B cell (primary cell): ENCODE measurements around the gene NPBWR2.

Experiments used
- EZH2 ChIP-seq: IDR thresholded peaks from 2 replicates; pipeline ENCODE4 v1.6.1; 2012; ENCODE audit warnings: borderline replicate concordance, low read depth, mild to moderate bottlenecking, moderate library complexity, low read length; ENCODE audit not compliant: insufficient read depth, poor library complexity, severe bottlenecking
- TF ChIP-seq, protein P1 (sequence below): fragments of 200-600 bp; IDR thresholded peaks from one replicate; pipeline ENCODE4 v1.8.0; 2022; ENCODE audit warnings: antibody characterized with exemption, mild to moderate bottlenecking

- TF ChIP-seq, protein P1, sequence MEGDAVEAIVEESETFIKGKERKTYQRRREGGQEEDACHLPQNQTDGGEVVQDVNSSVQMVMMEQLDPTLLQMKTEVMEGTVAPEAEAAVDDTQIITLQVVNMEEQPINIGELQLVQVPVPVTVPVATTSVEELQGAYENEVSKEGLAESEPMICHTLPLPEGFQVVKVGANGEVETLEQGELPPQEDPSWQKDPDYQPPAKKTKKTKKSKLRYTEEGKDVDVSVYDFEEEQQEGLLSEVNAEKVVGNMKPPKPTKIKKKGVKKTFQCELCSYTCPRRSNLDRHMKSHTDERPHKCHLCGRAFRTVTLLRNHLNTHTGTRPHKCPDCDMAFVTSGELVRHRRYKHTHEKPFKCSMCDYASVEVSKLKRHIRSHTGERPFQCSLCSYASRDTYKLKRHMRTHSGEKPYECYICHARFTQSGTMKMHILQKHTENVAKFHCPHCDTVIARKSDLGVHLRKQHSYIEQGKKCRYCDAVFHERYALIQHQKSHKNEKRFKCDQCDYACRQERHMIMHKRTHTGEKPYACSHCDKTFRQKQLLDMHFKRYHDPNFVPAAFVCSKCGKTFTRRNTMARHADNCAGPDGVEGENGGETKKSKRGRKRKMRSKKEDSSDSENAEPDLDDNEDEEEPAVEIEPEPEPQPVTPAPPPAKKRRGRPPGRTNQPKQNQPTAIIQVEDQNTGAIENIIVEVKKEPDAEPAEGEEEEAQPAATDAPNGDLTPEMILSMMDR = no peak
- TF ChIP-seq EZH2 = no peak
Observed at GRCh38 chr20:64150756-64151632, 43.6 kb upstream of the NPBWR2 start.
